Right lobe of liver (tissue), 4 donors: ENCODE results near the gene GAS6.

ENCODE experiments used
- CTCF ChIP-seq, 4 donors: fragments of 200-600 bp in 3 of 4; fragments of 450-650 bp in 1 of 4; IDR thresholded peaks; one replicate each; pipeline versions ENCODE4 v1.5.1 to v1.8.0; 2016 to 2022; ENCODE audit warnings: antibody characterized with exemption in 4 of 4, mild to moderate bottlenecking in 2 of 4
- POLR2A ChIP-seq: fragments of 450-650 bp; IDR thresholded peaks from one replicate; pipeline ENCODE4 v1.6.1; 2017; ENCODE audit warnings: antibody characterized with exemption, mild to moderate bottlenecking
- donor health status: DM: no; HTN: no; CAD: no.
- donor health status: DM: no; HTN: no; CAD: no.
- donor health status: DM: no; HTN: yes; CAD: no.

- no peak for TF ChIP-seq CTCF (IDR thresholded peaks at IDR 0.05)
- no peak for TF ChIP-seq POLR2A
Observed at GRCh38 chr13:113832631-113833030, 31.2 kb downstream of the GAS6 start.
